Uterus (tissue), 2 donors: ENCODE data around the gene ENOSF1.

Experiments
- POLR2A ChIP-seq, 2 donors: fragments of 450-650 bp; IDR thresholded peaks; one replicate each; pipeline ENCODE4 v1.6.1; 2016; ENCODE audit warnings: antibody characterized with exemption in 2 of 2, mild to moderate bottlenecking in 1 of 2, moderate library complexity in 1 of 2
- TF ChIP-seq, protein P1 (sequence below), 4 experiments: fragments of 200-600 bp in 2 of 4; fragments of 450-650 bp in 2 of 4; sonication (generic) in 2 of 4; IDR thresholded peaks; one replicate each; pipeline ENCODE4 v1.5.1; 2016 to 2019; ENCODE audit warnings: antibody characterized with exemption in 4 of 4, mild to moderate bottlenecking in 2 of 4, moderate library complexity in 1 of 4

DNA sequence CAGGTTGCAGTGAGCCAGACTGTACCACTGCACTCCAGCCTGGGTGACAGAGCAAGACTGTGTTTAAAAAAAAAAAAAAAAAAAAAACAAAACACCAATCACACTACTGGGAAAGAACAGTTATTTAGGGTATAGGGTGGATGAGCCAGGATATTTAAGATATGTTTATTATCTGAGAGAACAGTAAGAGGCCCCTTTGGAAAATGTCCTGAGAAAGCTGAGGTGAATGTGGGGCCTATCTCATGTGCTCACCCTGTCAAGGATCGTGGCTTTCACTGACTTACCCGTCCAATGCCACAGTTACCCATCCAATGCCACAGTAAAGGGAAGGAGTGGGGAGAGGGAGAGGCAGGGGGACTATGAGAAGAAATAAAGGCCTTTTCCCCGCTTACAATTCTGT lies 19.9 kb upstream of the ENOSF1 start:
- TF ChIP-seq, protein P1, sequence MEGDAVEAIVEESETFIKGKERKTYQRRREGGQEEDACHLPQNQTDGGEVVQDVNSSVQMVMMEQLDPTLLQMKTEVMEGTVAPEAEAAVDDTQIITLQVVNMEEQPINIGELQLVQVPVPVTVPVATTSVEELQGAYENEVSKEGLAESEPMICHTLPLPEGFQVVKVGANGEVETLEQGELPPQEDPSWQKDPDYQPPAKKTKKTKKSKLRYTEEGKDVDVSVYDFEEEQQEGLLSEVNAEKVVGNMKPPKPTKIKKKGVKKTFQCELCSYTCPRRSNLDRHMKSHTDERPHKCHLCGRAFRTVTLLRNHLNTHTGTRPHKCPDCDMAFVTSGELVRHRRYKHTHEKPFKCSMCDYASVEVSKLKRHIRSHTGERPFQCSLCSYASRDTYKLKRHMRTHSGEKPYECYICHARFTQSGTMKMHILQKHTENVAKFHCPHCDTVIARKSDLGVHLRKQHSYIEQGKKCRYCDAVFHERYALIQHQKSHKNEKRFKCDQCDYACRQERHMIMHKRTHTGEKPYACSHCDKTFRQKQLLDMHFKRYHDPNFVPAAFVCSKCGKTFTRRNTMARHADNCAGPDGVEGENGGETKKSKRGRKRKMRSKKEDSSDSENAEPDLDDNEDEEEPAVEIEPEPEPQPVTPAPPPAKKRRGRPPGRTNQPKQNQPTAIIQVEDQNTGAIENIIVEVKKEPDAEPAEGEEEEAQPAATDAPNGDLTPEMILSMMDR (IDR thresholded peaks at IDR 0.05) = no peak
- TF ChIP-seq POLR2A (IDR thresholded peaks at IDR 0.05) = no peak
